GM12864 (cell line): ENCODE measurements around the gene CCDC33.

Experiments used
- DNase-seq: peaks from one replicate; pipeline ENCODE4 v3.0.0-alpha.2; 2011; ENCODE audit warnings: low read depth
- H3K4me3 ChIP-seq: 2 replicates; pipeline ENCODE4 v1.5.1; 2011; ENCODE audit warnings: mild to moderate bottlenecking, low read depth, low read length, control low read depth
- CTCF ChIP-seq: IDR thresholded peaks from 2 replicates; pipeline ENCODE4 v1.5.1; 2011; ENCODE audit warnings: low read depth, mild to moderate bottlenecking, moderate library complexity, low read length, control low read depth, inconsistent platforms; ENCODE audit errors: missing control alignments

Gene CCDC33

DNA sequence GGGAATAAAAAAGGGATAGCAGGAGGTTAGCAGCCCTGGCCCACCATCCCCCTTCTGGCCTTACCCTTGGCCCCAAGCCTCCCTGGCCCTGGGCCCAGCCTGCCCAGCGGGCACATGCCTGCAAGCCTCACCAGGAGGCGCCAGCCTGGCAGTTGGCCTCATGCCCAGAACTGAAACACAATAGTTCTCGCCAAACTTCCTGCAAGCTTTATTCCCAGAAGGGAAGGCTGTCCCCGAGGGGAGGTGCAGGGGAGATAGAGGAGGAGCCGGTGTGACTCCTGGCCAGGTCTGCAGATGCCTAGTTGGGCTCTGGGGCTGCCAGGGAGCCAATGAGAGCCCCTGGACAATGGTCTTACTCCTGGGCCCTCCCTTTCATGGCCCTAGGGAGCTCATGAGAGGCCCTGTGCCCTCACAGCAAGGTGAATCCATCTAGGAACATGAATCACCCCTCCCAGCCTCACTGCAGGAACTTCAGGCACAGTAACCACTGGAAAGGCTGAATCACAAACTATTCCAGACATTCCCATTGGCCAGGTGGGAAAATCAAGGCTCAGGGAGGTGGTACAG is 4.0 kb downstream of the CCDC33 start:
- no peak for DNase-seq
- H3K4me3 ChIP-seq: no peak overlapping the region
- peak; percentile 5 for TF ChIP-seq CTCF

GRCh38 chr15:74240897-74241614 is 4.9 kb downstream of the CCDC33 start:
- no peak for TF ChIP-seq CTCF
- H3K4me3 ChIP-seq: no peak overlapping the region
- DNase-seq: no peak

- TF ChIP-seq CTCF: no peak
- H3K4me3 ChIP-seq: no peak overlapping the region
- DNase-seq: no peak
Measured at GRCh38 chr15:74242441-74243185, 6.5 kb downstream of the CCDC33 start.

- TF ChIP-seq CTCF: no peak
- no peak for DNase-seq
Measured at GRCh38 chr15:74243431-74243830, 7.3 kb downstream of the CCDC33 start.

DNA sequence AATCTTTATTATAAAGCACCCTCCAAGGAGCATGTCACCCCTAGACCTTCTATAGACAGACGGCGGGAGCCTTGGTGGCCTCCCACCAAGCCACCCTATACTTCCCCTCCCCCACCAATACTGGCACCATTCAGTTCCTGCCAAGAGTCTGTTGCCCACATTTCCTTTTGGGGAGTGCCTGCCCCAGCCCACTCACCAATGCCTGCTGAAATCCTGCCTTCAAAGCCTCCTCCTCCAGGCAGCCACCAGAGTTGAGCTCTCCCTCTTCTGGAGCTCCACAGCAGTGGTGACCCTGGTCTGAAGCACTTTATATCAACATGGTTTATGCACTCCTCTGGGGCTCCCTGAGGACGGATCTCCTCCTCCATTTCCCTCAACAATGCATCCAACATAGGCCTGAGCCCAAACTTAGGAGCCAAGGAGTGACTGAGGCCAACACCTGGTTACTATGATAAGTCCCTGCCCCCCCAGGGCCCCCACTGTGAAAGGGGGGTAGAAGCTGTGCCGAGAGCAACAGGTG is 8.8 kb downstream of the CCDC33 start:
- TF ChIP-seq CTCF: no peak
- DNase-seq: no peak
- H3K4me3 ChIP-seq: no peak overlapping the region

More at GRCh38 chr15:74243431-74243830, 7.3 kb downstream of the CCDC33 start:
- H3K4me3 ChIP-seq: no peak overlapping the region

DNA sequence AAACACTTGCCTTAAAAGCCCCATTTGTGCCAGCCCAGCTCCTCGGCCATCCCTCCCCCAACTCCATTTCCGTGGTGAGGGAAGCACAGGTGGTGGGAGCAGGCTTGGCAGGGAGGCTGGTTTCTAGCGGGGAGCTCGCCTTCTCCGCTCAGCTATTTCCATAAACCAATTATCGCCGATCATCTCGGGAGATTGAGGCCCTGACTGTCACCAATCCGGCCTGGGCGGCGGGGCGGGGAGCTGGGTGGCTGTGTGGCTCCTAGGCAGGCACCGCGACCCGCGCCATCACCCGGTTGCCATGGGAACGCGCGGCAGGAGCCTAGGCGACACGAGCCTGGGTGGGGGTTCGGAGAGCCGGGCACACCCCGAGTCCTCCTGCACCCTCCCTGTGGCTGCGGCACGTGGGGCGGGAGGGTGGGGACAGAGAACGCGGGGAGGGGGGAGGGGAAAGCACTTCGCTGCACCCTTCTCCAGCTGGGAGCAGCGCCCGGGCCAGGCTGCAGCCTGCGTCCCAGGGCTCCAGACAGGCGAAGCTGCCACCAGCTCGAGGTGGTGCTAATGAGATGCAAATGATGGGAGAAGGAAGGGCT is 9.3 kb downstream of the CCDC33 start:
- DNase-seq: no peak
- TF ChIP-seq CTCF: no peak
- H3K4me3 ChIP-seq: no peak overlapping the region
